GM12864 (cell line): Measurements from ENCODE around the gene P2RY12.

Experiments used
- DNase-seq: peaks from one replicate; pipeline ENCODE4 v3.0.0-alpha.2; 2011; ENCODE audit warnings: low read depth
- H3K4me3 ChIP-seq: 2 replicates; pipeline ENCODE4 v1.5.1; 2011; ENCODE audit warnings: mild to moderate bottlenecking, low read depth, low read length, control low read depth
- CTCF ChIP-seq: IDR thresholded peaks from 2 replicates; pipeline ENCODE4 v1.5.1; 2011; ENCODE audit warnings: low read depth, mild to moderate bottlenecking, moderate library complexity, low read length, control low read depth, inconsistent platforms; ENCODE audit errors: missing control alignments

The P2RY12 gene

GRCh38 chr3:151425627-151426340, 41.2 kb upstream of the P2RY12 start:
- no peak for TF ChIP-seq CTCF
- DNase-seq, result no peak
- no peak overlapping the region for H3K4me3 ChIP-seq

- no peak for TF ChIP-seq CTCF
- no peak for DNase-seq
- H3K4me3 ChIP-seq, result no peak overlapping the region
These were observed 38.5 kb upstream of the P2RY12 start for GRCh38 chr3:151423091-151423490.

- H3K4me3 ChIP-seq, result no peak overlapping the region
- TF ChIP-seq CTCF, result peak; percentile 49
- no peak for DNase-seq
These were observed 37.4 kb upstream of the P2RY12 start for GRCh38 chr3:151421938-151422337.

GRCh38 chr3:151419806-151420205, 35.3 kb upstream of the P2RY12 start:
- DNase-seq, result no peak
- no peak for TF ChIP-seq CTCF
- H3K4me3 ChIP-seq, result no peak overlapping the region

- no peak for DNase-seq
- TF ChIP-seq CTCF, result no peak
- H3K4me3 ChIP-seq, result no peak overlapping the region
These were observed 30.7 kb upstream of the P2RY12 start for GRCh38 chr3:151415289-151415688.

GRCh38 chr3:151412989-151413388, 28.4 kb upstream of the P2RY12 start:
- TF ChIP-seq CTCF, result peak; percentile 29
- no peak overlapping the region for H3K4me3 ChIP-seq
- no peak for DNase-seq

GRCh38 chr3:151410891-151411559, 26.5 kb upstream of the P2RY12 start:
- no peak overlapping the region for H3K4me3 ChIP-seq
- no peak for DNase-seq
- TF ChIP-seq CTCF, result no peak
